ENCODE results near the gene MACROD2.

Gene MACROD2

DNA sequence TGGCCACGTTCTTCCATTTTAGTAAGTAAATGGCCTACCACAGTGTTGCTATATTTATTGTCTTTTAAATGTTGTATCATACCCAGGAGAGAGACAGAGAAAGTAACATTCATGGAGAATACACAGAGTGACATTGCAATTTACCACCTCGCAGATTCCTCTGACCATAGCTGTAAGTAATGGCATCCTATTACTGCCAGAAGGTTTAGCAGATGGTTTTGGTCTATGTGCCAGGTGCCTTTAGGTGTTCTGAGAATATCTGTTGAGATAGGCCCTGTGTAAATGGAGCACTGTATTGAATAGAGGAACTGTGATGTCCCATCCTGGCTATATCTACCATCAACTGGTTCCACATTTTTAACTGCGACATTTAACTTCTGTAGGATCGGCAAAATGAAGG lies 2018.3 kb downstream of the MACROD2 start:
- TF ChIP-seq, protein P1, sequence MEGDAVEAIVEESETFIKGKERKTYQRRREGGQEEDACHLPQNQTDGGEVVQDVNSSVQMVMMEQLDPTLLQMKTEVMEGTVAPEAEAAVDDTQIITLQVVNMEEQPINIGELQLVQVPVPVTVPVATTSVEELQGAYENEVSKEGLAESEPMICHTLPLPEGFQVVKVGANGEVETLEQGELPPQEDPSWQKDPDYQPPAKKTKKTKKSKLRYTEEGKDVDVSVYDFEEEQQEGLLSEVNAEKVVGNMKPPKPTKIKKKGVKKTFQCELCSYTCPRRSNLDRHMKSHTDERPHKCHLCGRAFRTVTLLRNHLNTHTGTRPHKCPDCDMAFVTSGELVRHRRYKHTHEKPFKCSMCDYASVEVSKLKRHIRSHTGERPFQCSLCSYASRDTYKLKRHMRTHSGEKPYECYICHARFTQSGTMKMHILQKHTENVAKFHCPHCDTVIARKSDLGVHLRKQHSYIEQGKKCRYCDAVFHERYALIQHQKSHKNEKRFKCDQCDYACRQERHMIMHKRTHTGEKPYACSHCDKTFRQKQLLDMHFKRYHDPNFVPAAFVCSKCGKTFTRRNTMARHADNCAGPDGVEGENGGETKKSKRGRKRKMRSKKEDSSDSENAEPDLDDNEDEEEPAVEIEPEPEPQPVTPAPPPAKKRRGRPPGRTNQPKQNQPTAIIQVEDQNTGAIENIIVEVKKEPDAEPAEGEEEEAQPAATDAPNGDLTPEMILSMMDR (conservative IDR thresholded peaks at IDR 0.05), result no peak
- H3K27ac ChIP-seq, result no peak overlapping the region

GRCh38 chr20:16014436-16014835 lies 2019.1 kb downstream of the MACROD2 start:
- TF ChIP-seq, protein P1 (conservative IDR thresholded peaks at IDR 0.05), result no peak
- no peak for TF ChIP-seq ZFX (IDR thresholded peaks at IDR 0.05)
- H3K27ac ChIP-seq, result no peak overlapping the region

GRCh38 chr20:16017656-16018055 lies 2022.3 kb downstream of the MACROD2 start:
- no peak overlapping the region for H3K27ac ChIP-seq
- TF ChIP-seq, protein P1 (conservative IDR thresholded peaks at IDR 0.05), result no peak; the same call in 1 of the 2 replicates
- no peak for TF ChIP-seq ZFX (IDR thresholded peaks at IDR 0.05)

DNA sequence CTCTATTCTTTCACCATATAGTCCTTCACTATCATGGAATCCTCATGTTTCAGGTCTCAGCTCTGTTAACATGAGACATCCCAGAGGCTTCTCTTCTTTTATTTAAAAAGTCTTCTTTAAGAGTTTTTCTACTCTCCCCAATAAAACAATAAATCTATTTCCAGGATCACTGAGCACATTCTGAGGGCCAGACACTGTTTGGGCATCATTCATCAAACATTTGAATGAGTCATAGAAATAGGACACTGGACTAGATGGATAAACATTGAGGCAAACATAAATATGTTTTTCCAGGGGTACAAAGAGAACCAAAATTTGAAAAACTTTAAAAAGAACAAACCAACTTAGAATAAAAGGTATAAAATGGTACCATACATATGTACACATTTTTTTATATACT lies 2023.6 kb downstream of the MACROD2 start:
- TF ChIP-seq, protein P1 (conservative IDR thresholded peaks at IDR 0.05), result no peak
- no peak for TF ChIP-seq ZFX (IDR thresholded peaks at IDR 0.05)
- no peak overlapping the region for H3K27ac ChIP-seq

DNA sequence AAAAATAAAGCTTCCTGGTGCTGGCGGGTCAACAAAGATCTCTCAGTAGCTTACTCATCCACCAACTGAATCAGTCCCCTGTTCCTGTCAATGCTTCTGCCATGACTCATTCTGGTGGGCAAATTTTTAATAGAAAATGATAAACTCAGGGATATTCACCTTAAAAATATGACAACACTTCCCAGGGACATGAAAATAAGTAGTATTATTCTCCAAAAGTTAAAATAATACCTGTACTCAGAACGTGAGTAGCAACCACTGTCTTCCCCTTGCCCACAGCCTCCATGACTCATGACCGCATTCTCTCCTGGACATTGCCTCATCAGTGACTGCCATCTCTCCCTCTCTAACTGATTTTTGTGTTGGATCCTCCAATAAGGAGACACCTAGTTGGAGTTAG lies 2025.7 kb downstream of the MACROD2 start:
- TF ChIP-seq, protein P1 (conservative IDR thresholded peaks at IDR 0.05), result no peak
- TF ChIP-seq ZFX (IDR thresholded peaks at IDR 0.05), result no peak
- no peak overlapping the region for H3K27ac ChIP-seq

DNA sequence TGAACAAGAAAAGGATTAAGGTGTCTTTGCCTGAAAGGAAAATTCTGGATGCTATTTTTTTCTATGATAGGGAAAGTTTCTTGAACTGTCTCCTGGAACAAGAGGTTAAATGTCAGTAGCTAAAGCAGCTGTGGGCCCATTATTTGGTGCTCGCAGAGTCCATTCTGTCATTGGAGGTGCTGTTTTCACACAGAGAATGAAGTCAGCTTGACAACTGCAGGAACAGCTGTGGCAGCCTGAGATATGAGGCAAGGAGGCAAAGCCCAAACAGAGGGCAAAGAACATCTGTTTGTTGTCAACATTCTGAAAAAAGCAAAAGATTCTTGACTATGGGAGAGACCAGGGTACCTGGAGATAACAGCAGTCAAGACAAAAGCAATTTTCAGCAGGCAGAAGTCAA lies 2029.8 kb downstream of the MACROD2 start:
- H3K27ac ChIP-seq, result no peak overlapping the region
- TF ChIP-seq ZFX (IDR thresholded peaks at IDR 0.05), result no peak
- TF ChIP-seq, protein P1 (conservative IDR thresholded peaks at IDR 0.05), result no peak

- no peak overlapping the region for H3K27ac ChIP-seq
- TF ChIP-seq ZFX (IDR thresholded peaks at IDR 0.05), result no peak
- TF ChIP-seq, protein P1 (conservative IDR thresholded peaks at IDR 0.05), result no peak
Measured at GRCh38 chr20:16027686-16028085, 2032.4 kb downstream of the MACROD2 start.
